Measurements from ENCODE around the gene RNH1. TPM values are rescaled to one million over a fixed set of nuclear protein-coding genes. Genes with fewer than 3 reads are reported as not detected.

The RNH1 gene
- total and polyA plus RNA-seq, 10 of the 15 experiments (the other 5 are each of a cell fraction or from before 2014, with no cell fraction given) = 2.3 to 162 (median 72.1) TPM

GRCh38 chr11:516400-516799, 9.4 kb upstream of the RNH1 start (continued):
- TF ChIP-seq NKRF (conservative IDR thresholded peaks at IDR 0.05) = no peak
- TF ChIP-seq USF2 (IDR thresholded peaks at IDR 0.05; ENCODE audit: borderline replicate concordance, low read depth, low read length) = no peak
- TF ChIP-seq CHD4 (IDR thresholded peaks at IDR 0.05) = no peak
- TF ChIP-seq WRNIP1 (IDR thresholded peaks at IDR 0.05; ENCODE audit: borderline replicate concordance, low read depth, low read length) = no peak
- TF ChIP-seq SMAD1 (IDR thresholded peaks at IDR 0.05; ENCODE audit: low read depth, partially characterized antibody) = no peak
- TF ChIP-seq CBFB (IDR thresholded peaks at IDR 0.05; ENCODE audit: low read depth) = no peak
- no peak for TF ChIP-seq PAX5 (IDR thresholded peaks at IDR 0.05; ENCODE audit: borderline replicate concordance, low read depth, low read length)

- intact Hi-C loops (cut with micrococcal nuclease; ENCODE audit: unreplicated experiment) (no loop called here), in situ Hi-C loops (cut with MboI) (no loop called here)
- WGBS (ENCODE audit: insufficient coverage, insufficient replicate concordance, low lambda C conversion rate, missing lambda C conversion rate) = 94% methylated on average over 6 of the region's 6 CpGs
- Histone ChIP-seq H2AFZ (ENCODE audit: control insufficient read depth, low read depth, low read length) (no peak overlapping the region), H3K9me3 (replicated peaks; ENCODE audit: control insufficient read depth, insufficient read depth, low read length) (no peaks in the 10 kb centered on the region), H3K4me3 (no peak overlapping the region), H3K36me3 (ENCODE audit: control insufficient read depth in 2 of 2, insufficient read depth in 2 of 2, low read length in 1 of 2) (peaks cover 0 to 3% of the 10 kb centered on the region in 2 experiments; a peak in 1 of 4 replicates), H3K79me2 (ENCODE audit: control insufficient read depth, insufficient read depth, low read length) (no peaks in the 10 kb centered on the region), H3K27ac (ENCODE audit: control insufficient read depth, insufficient read depth) (no peak overlapping the region), H4K20me1 (ENCODE audit: control insufficient read depth, insufficient read depth) (no peaks in the 10 kb centered on the region), H3K4me2 (ENCODE audit: control insufficient read depth, insufficient read depth) (no peak overlapping the region), H3K9ac (ENCODE audit: control insufficient read depth, insufficient read depth, low read length) (no peak overlapping the region), H3K4me1 (ENCODE audit: control insufficient read depth, insufficient read depth, low read length) (peaks cover 3% of the 10 kb centered on the region; the same call in 1 of the 2 replicates), H3K27me3 (replicated peaks in 1 of 2; ENCODE audit: control insufficient read depth in 2 of 2, insufficient read depth in 2 of 2, low read length in 1 of 2) (no peaks in the 10 kb centered on the region)
- ATAC-seq (no peak), DNase-seq (ENCODE audit: low read depth, low spot score) (no peak), FAIRE-seq (no peak)
- ChIA-PET SMC1A (ENCODE audit: uncharacterized antibody, unreplicated experiment) (no interaction called here), POLR2A (no interaction called here), CTCF (no interaction called here), RAD21 (ENCODE audit: unreplicated experiment) (no interaction called here)
- no TSS peak for BruUV-seq (replicated peaks)
- no peak for TF ChIP-seq JUND (IDR thresholded peaks at IDR 0.05; ENCODE audit: low read depth, low read length)
- TF ChIP-seq ZBTB40 (IDR thresholded peaks at IDR 0.05; ENCODE audit: borderline replicate concordance) = no peak
- TF ChIP-seq TCF12 (IDR thresholded peaks at IDR 0.05; ENCODE audit: low read depth, low read length) = no peak
- TF ChIP-seq EZH2 (IDR thresholded peaks at IDR 0.05; ENCODE audit: borderline replicate concordance, control insufficient read depth, low read depth, low read length) = no peak
- no peak for TF ChIP-seq SREBF2 (IDR thresholded peaks at IDR 0.05; ENCODE audit: low read length)
- TF ChIP-seq E2F4 (IDR thresholded peaks at IDR 0.05; ENCODE audit: low read depth, low read length) = no peak
- no peak for TF ChIP-seq CBX5 (IDR thresholded peaks at IDR 0.05; ENCODE audit: low read depth)
- no peak for TF ChIP-seq TCF3 (IDR thresholded peaks at IDR 0.05; ENCODE audit: borderline replicate concordance, insufficient read depth, low read depth, low read length)
- no peak for TF ChIP-seq SRF (IDR thresholded peaks at IDR 0.05; ENCODE audit: low read depth in 2 of 2, low read length in 2 of 2)
- no peak for TF ChIP-seq CREM (IDR thresholded peaks at IDR 0.05; ENCODE audit: low read depth)
Measured at GRCh38 chr11:515131-515530, 8.1 kb upstream of the RNH1 start.
